SH-SY5Y (cell line): ENCODE data around the gene ADM2.

Experiments used
- GATA2 ChIP-seq: IDR thresholded peaks from 2 replicates; pipeline ENCODE4 v1.6.1; 2011; ENCODE audit warnings: mild to moderate bottlenecking, low read depth, low read length
- GATA3 ChIP-seq: IDR thresholded peaks from 2 replicates; pipeline ENCODE4 v1.6.1; 2011; ENCODE audit warnings: low read depth, mild to moderate bottlenecking, low read length, moderate library complexity

GRCh38 chr22:50490531-50491308 is 9.4 kb downstream of the ADM2 start:
- TF ChIP-seq GATA2 = no peak
- no peak for TF ChIP-seq GATA3
